ENCODE results near the gene GLIS1.

GLIS1 gene

DNA sequence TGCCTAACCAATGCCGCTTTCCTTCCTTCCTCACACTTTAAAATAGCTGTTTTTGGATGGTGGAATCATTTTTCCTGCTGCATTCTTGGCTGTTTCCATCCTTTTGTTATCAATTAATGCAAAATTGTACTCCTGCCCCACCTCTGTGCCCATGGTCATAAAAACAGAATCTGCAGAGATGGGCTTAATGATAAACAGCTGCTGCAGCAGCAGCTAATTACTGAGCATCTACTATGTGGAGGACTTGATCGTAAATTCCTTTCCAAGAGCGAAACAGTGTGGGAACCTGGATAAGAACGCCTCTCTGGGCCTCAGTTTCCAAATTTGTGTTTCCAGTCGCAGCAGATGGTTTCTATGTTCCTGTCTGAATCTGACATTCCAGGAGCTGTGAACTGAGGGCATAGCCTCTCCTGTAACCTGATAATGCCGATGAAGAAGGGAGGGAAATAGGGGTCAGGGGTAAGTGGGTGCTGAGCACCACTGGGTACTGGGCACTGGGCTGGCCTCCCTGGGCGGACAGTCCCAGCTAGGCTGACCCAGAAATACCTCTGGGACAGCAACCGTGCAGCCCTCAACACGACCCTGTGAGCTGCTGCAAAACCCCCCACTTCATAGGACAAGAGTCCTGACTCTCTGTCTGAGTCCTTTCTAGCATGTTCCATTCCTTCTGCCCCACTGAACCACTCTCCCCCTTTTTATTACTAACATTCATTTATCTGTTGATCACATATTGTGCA lies 158.1 kb downstream of the GLIS1 start:
- Histone ChIP-seq H3K9me3 (ENCODE audit: insufficient read depth, low read length) (no peaks in the 10 kb centered on the region), H3K36me3 (ENCODE audit: low read length) (no peaks in the 10 kb centered on the region), H3K9ac (ENCODE audit: low read length) (no peak overlapping the region), H3K27ac (ENCODE audit: low read depth, low read length) (no peak overlapping the region), H3K4me3 (ENCODE audit: insufficient read depth, low read length, poor library complexity, severe bottlenecking) (no peak overlapping the region), H2AFZ (ENCODE audit: low read depth, low read length, severe bottlenecking) (no peak overlapping the region), H3K79me2 (ENCODE audit: insufficient read depth, low read length) (no peaks in the 10 kb centered on the region), H3K4me2 (ENCODE audit: low read depth, low read length, poor library complexity, severe bottlenecking) (no peak overlapping the region), H3K27me3 (ENCODE audit: low read length) (no peaks in the 10 kb centered on the region), H3F3A (ENCODE audit: insufficient read depth) (no peaks in the 10 kb centered on the region), H3K9me2 (replicated peaks; ENCODE audit: insufficient read depth, low read length) (no peaks in the 10 kb centered on the region), H4K20me1 (ENCODE audit: low read depth, low read length) (no peaks in the 10 kb centered on the region)
- TF ChIP-seq, protein P1, sequence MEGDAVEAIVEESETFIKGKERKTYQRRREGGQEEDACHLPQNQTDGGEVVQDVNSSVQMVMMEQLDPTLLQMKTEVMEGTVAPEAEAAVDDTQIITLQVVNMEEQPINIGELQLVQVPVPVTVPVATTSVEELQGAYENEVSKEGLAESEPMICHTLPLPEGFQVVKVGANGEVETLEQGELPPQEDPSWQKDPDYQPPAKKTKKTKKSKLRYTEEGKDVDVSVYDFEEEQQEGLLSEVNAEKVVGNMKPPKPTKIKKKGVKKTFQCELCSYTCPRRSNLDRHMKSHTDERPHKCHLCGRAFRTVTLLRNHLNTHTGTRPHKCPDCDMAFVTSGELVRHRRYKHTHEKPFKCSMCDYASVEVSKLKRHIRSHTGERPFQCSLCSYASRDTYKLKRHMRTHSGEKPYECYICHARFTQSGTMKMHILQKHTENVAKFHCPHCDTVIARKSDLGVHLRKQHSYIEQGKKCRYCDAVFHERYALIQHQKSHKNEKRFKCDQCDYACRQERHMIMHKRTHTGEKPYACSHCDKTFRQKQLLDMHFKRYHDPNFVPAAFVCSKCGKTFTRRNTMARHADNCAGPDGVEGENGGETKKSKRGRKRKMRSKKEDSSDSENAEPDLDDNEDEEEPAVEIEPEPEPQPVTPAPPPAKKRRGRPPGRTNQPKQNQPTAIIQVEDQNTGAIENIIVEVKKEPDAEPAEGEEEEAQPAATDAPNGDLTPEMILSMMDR (IDR thresholded peaks at IDR 0.05; ENCODE audit: insufficient read depth, low read length, poor library complexity, severe bottlenecking): no peak
- TF ChIP-seq EZH2phosphoT487 (conservative IDR thresholded peaks at IDR 0.05; ENCODE audit: low read length): no peak

DNA sequence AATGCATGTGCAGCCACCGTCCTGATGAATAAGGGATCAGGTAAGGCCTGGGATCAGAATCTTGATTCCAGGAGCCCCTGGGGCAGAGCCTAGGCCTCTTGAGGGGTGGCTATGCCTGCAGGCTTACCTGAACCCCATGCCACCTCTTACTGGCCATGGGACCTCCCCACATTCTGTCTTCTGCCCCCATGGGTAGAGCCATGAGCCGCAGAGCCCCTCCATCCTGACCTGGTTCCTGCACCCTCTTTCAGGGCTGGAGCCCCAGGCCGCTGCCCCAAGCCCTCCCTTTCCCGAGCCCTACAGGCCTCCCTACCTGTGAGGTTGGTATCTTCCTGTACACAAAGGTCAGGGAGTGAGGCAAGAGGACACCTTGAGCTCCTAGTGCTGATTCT lies 159.0 kb downstream of the GLIS1 start:
- Histone ChIP-seq H3K79me2 (ENCODE audit: insufficient read depth, low read length) (no peaks in the 10 kb centered on the region), H3K36me3 (ENCODE audit: low read length) (no peaks in the 10 kb centered on the region), H3F3A (ENCODE audit: insufficient read depth) (no peaks in the 10 kb centered on the region), H3K9me2 (replicated peaks; ENCODE audit: insufficient read depth, low read length) (no peaks in the 10 kb centered on the region), H3K9ac (ENCODE audit: low read length) (no peak overlapping the region), H3K4me2 (ENCODE audit: low read depth, low read length, poor library complexity, severe bottlenecking) (no peak overlapping the region), H3K27me3 (ENCODE audit: low read length) (no peaks in the 10 kb centered on the region), H3K4me3 (ENCODE audit: insufficient read depth, low read length, poor library complexity, severe bottlenecking) (no peak overlapping the region), H3K27ac (ENCODE audit: low read depth, low read length) (no peak overlapping the region), H3K9me3 (ENCODE audit: insufficient read depth, low read length) (no peaks in the 10 kb centered on the region), H2AFZ (ENCODE audit: low read depth, low read length, severe bottlenecking) (no peak overlapping the region), H4K20me1 (ENCODE audit: low read depth, low read length) (no peaks in the 10 kb centered on the region)
- TF ChIP-seq, protein P1 (IDR thresholded peaks at IDR 0.05; ENCODE audit: insufficient read depth, low read length, poor library complexity, severe bottlenecking): no peak
- TF ChIP-seq EZH2phosphoT487 (conservative IDR thresholded peaks at IDR 0.05; ENCODE audit: low read length): no peak

DNA sequence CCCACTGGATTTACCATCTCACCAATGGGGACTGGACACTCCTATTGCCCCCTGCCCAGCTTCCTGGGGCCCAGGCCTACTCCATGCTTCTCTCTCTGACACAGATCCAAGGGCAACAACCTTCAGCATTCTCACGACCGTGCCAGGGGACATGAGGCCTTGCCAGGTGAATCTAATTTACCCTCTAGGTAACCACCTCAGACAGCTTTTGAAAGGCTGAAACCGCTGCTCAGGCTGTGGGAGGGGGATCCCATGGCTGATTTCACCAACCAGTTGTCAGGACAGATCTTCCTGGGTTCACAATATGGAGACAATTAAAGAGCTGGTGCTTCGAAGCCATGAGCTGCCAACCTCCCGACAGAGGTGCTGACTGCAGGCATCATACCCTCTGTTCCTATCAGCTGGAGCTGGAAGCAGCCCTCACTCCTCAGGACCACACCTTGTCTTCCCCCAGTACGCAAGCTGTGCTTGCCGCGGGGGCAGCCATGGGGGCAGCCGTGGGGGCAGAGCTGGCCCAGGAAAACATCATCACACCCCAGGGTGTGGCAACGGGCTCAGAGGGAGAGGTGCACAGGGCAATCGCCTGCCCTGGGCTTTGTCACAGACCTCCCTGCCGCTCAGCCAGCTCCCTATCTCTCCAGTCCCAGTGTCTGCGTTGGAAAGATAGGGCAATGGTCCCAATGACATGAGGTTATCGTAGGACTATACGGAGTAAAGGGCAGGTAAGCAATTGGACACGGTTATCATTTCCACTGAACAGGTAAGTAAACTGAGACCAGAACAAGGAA lies 159.5 kb downstream of the GLIS1 start:
- no peaks in the 10 kb centered on the region for H3K27me3 ChIP-seq (ENCODE audit: low read length)
- H3K4me2 ChIP-seq (ENCODE audit: low read depth, low read length, poor library complexity, severe bottlenecking): no peak overlapping the region
- no peak overlapping the region for H3K4me3 ChIP-seq (ENCODE audit: insufficient read depth, low read length, poor library complexity, severe bottlenecking)
- H3K9me2 ChIP-seq (replicated peaks; ENCODE audit: insufficient read depth, low read length): no peaks in the 10 kb centered on the region
- no peak overlapping the region for H2AFZ ChIP-seq (ENCODE audit: low read depth, low read length, severe bottlenecking)
- H3K79me2 ChIP-seq (ENCODE audit: insufficient read depth, low read length): no peaks in the 10 kb centered on the region
- TF ChIP-seq EZH2phosphoT487 (conservative IDR thresholded peaks at IDR 0.05; ENCODE audit: low read length): no peak
- TF ChIP-seq, protein P1 (IDR thresholded peaks at IDR 0.05; ENCODE audit: insufficient read depth, low read length, poor library complexity, severe bottlenecking): no peak
- no peak overlapping the region for H3K27ac ChIP-seq (ENCODE audit: low read depth, low read length)
- no peaks in the 10 kb centered on the region for H4K20me1 ChIP-seq (ENCODE audit: low read depth, low read length)
- H3K36me3 ChIP-seq (ENCODE audit: low read length): no peaks in the 10 kb centered on the region
- H3F3A ChIP-seq (ENCODE audit: insufficient read depth): no peaks in the 10 kb centered on the region
- H3K9ac ChIP-seq (ENCODE audit: low read length): no peak overlapping the region
- H3K9me3 ChIP-seq (ENCODE audit: insufficient read depth, low read length): no peaks in the 10 kb centered on the region
